HCT116 (cell line): ENCODE results near the gene SLC10A3. TPM values are rescaled to one million over a fixed set of nuclear protein-coding genes. Genes with fewer than 3 reads are reported as not detected.

Experiments used
- ATAC-seq: fragments of 200-7000 bp; cut with Tn5 transposase; 2 replicates; pipeline ENCODE4 v1.9.1; 2020; ENCODE audit warnings: mild to moderate bottlenecking, moderate library complexity
- BruUV-seq: library from RNA; stranded (reverse); fragments of 400-500 nt; replicated peaks from 2 replicates; lab custom pipeline; 2021; lab: Mats Ljungman, UMichigan
- CTCF ChIA-PET: fragments of 300-600 bp; sonication (Branson Sonifier 250); formaldehyde crosslinking; loops from one replicate; lab custom pipeline; 2021; ENCODE audit warnings: antibody characterized with exemption; lab: Charles Lee
- POLR2A ChIA-PET: fragments of 300-600, 350-600 bp; sonication (Branson Sonifier 250); formaldehyde crosslinking; loops from one replicate; lab custom pipeline; 2021; ENCODE audit warnings: antibody characterized with exemption; lab: Charles Lee
- RAD21 ChIA-PET, 2 experiments: fragments of 300-600 bp; sonication (Branson Sonifier 250); formaldehyde crosslinking; loops; one replicate each; lab custom pipeline; 2023; ENCODE audit warnings: low total read pairs in 2 of 2; ENCODE audit not compliant: uncharacterized antibody in 2 of 2, unreplicated experiment in 2 of 2, low non-redundant PET in 1 of 2; lab: Charles Lee
- DNase-seq: peaks from one replicate; pipeline ENCODE4 v3.0.0-alpha.2; 2010; ENCODE audit warnings: low read depth, low spot score
- H2AFZ ChIP-seq: fragments of 200-600 bp; shearing (Covaris generic), sonication (generic); 2 replicates; pipeline ENCODE4 v1.6.1; 2017; ENCODE audit warnings: low read depth, mixed run types, mixed read lengths, antibody characterized with exemption, low read length; ENCODE audit not compliant: poor library complexity, severe bottlenecking
- H3K27ac ChIP-seq: 2 replicates; pipeline ENCODE4 v1.5.1; 2012; ENCODE audit warnings: low read depth, low read length
- H3K27me3 ChIP-seq: fragments of 200-600 bp; sonication (generic); 2 replicates; pipeline ENCODE4 v1.6.1; 2016; ENCODE audit warnings: mixed run types, low read length, mixed read lengths; ENCODE audit not compliant: insufficient read depth
- H3K36me3 ChIP-seq, 2 experiments: fragments of 200-500 bp in 1 of 2; fragments of 200-600 bp in 1 of 2; sonication (Bioruptor generic) in 1 of 2; sonication (generic) in 1 of 2; 2 replicates each; pipeline versions ENCODE4 v1.5.1 to v1.6.1; 2014 to 2016; ENCODE audit warnings: low read length in 2 of 2, inconsistent platforms in 1 of 2, mixed read lengths in 1 of 2, mixed run types in 1 of 2; ENCODE audit not compliant: insufficient read depth in 2 of 2, control insufficient read depth in 1 of 2
- H3K4me1 ChIP-seq, 2 experiments: fragments of 200-600 bp in 1 of 2; sonication (generic) in 1 of 2; 2 replicates each; pipeline versions ENCODE4 v1.5.1 to v1.6.1; 2012 to 2017; ENCODE audit warnings: low read length in 2 of 2, inconsistent platforms in 1 of 2, mild to moderate bottlenecking in 1 of 2, mixed read lengths in 1 of 2, mixed run types in 1 of 2, moderate library complexity in 1 of 2; ENCODE audit not compliant: insufficient read depth in 2 of 2, control insufficient read depth in 1 of 2
- H3K4me2 ChIP-seq: fragments of 200-600 bp; sonication (generic); 2 replicates; pipeline ENCODE4 v1.6.1; 2017; ENCODE audit warnings: mixed run types, low read length, mixed read lengths
- H3K4me3 ChIP-seq, 2 experiments: fragments of 200-600 bp in 1 of 2; sonication (generic) in 1 of 2; replicated peaks in 1 of 2; 2 replicates each; pipeline ENCODE4 v1.5.1; 2011 to 2016; ENCODE audit warnings: low read length in 2 of 2, control low read depth in 1 of 2, low read depth in 1 of 2, mild to moderate bottlenecking in 1 of 2, mixed read lengths in 1 of 2, mixed run types in 1 of 2
- H3K79me2 ChIP-seq: fragments of 200-600 bp; sonication (generic); 2 replicates; pipeline ENCODE4 v1.6.1; 2017; ENCODE audit warnings: mild to moderate bottlenecking, mixed run types, low read length, moderate library complexity, mixed read lengths; ENCODE audit not compliant: insufficient read depth
- H3K9ac ChIP-seq: fragments of 200-600 bp; sonication (generic); 2 replicates; pipeline ENCODE4 v1.6.1; 2016; ENCODE audit warnings: low read length, mixed read lengths
- H3K9me2 ChIP-seq: fragments of 200-600 bp; sonication (generic), shearing (Covaris generic); 2 replicates; pipeline ENCODE4 v1.6.1; 2017; ENCODE audit warnings: mixed run types, mild to moderate bottlenecking, moderate library complexity; ENCODE audit not compliant: insufficient read depth
- H3K9me3 ChIP-seq, 2 experiments: fragments of 200-500 bp in 1 of 2; fragments of 200-600 bp in 1 of 2; sonication (Bioruptor generic) in 1 of 2; sonication (generic) in 1 of 2; 2 replicates each; pipeline ENCODE4 v1.6.1; 2014 to 2017; ENCODE audit warnings: low read length in 2 of 2, mixed read lengths in 2 of 2, inconsistent platforms in 1 of 2, low read depth in 1 of 2, mild to moderate bottlenecking in 1 of 2, mixed run types in 1 of 2, moderate library complexity in 1 of 2; ENCODE audit not compliant: control insufficient read depth in 1 of 2, insufficient read depth in 1 of 2
- H4K20me1 ChIP-seq: fragments of 200-600 bp; sonication (generic), shearing (Covaris generic); 2 replicates; pipeline ENCODE4 v1.6.1; 2017; ENCODE audit warnings: mixed run types, mild to moderate bottlenecking, moderate library complexity; ENCODE audit not compliant: insufficient read depth
- ATF3 ChIP-seq: IDR thresholded peaks from 2 replicates; pipeline ENCODE4 v1.6.1; 2012
- CBX3 ChIP-seq: IDR thresholded peaks from 2 replicates; pipeline ENCODE4 v1.6.1; 2012; ENCODE audit warnings: low read depth
- CEBPB ChIP-seq: IDR thresholded peaks from 2 replicates; pipeline ENCODE4 v1.6.1; 2012; ENCODE audit warnings: low read depth
- EGR1 ChIP-seq: IDR thresholded peaks from 2 replicates; pipeline ENCODE4 v1.6.1; 2012; ENCODE audit warnings: low read depth
- ELF1 ChIP-seq: IDR thresholded peaks from 2 replicates; pipeline ENCODE4 v1.6.1; 2012; ENCODE audit warnings: low read depth, borderline replicate concordance
- EZH2 ChIP-seq: fragments of 200-600 bp; sonication (generic); IDR thresholded peaks from 2 replicates; pipeline ENCODE4 v1.6.1; 2017; ENCODE audit warnings: antibody characterized with exemption, mixed run types
- EZH2phosphoT487 ChIP-seq: fragments of 200-600 bp; IDR thresholded peaks from 2 replicates; pipeline ENCODE4 v1.6.1; 2018; ENCODE audit warnings: antibody characterized with exemption, borderline replicate concordance
- JUND ChIP-seq: IDR thresholded peaks from 2 replicates; pipeline ENCODE4 v1.6.1; 2012
- RAD21 ChIP-seq: IDR thresholded peaks from 2 replicates; pipeline ENCODE4 v1.6.1; 2012; ENCODE audit warnings: low read depth, mild to moderate bottlenecking
- SIN3A ChIP-seq: IDR thresholded peaks from 2 replicates; pipeline ENCODE4 v1.6.1; 2012; ENCODE audit warnings: low read depth
- TCF7L2 ChIP-seq: IDR thresholded peaks from 2 replicates; pipeline ENCODE4 v1.7.0; 2011; ENCODE audit warnings: borderline replicate concordance, inconsistent platforms; ENCODE audit not compliant: insufficient read depth, insufficient read length; ENCODE audit errors: extremely low read depth
- intact Hi-C: fragments of 100-400 bp; cut with micrococcal nuclease; formaldehyde crosslinking; loops from 2 replicates; pipeline ENCODE4 v1.10.0; 2022
- total RNA-seq: library from RNA; stranded (reverse); gene quantifications from one replicate; pipeline ENCODE4 v1.2.1, GENCODE V29; 2021; ENCODE audit not compliant: unreplicated experiment

The SLC10A3 gene
- total RNA-seq, 1 experiment from 2014 or later = 16.2 TPM

GRCh38 chrX:154471839-154472684 is 18.4 kb downstream of the SLC10A3 start:
- DNase-seq (no peak), ATAC-seq (no peak)
- Histone ChIP-seq H3K4me2 (no peak overlapping the region), H3K9ac (no peak overlapping the region), H3K4me1 (no peaks in the 10 kb centered on the region), H3K4me3 (no peak overlapping the region), H3K9me2 (no peaks in the 10 kb centered on the region), H3K79me2 (no peaks in the 10 kb centered on the region), H3K9me3 (no peaks in the 10 kb centered on the region), H3K27me3 (no peaks in the 10 kb centered on the region), H2AFZ (no peak overlapping the region), H4K20me1 (no peaks in the 10 kb centered on the region), H3K36me3 (no peaks in the 10 kb centered on the region; a peak in 1 of 4 replicates), H3K27ac (no peak overlapping the region)
- ChIA-PET POLR2A (no interaction called here), RAD21 (no interaction called here), CTCF (no interaction called here)
- TF ChIP-seq TCF7L2 (no peak), ELF1 (no peak), JUND (no peak), EZH2 (no peak), EGR1 (no peak), CBX3 (no peak)
- no TSS peak for BruUV-seq
- intact Hi-C loops = no loop called here

- Histone ChIP-seq H3K9me2 (no peaks in the 10 kb centered on the region), H3K4me1 (no peaks in the 10 kb centered on the region), H3K4me2 (no peak overlapping the region), H3K27me3 (no peaks in the 10 kb centered on the region), H4K20me1 (no peaks in the 10 kb centered on the region), H3K4me3 (no peak overlapping the region), H3K79me2 (no peaks in the 10 kb centered on the region), H3K9ac (no peak overlapping the region), H3K36me3 (peaks cover 0 to 2% of the 10 kb centered on the region in 2 experiments; a peak in 1 of 4 replicates), H3K9me3 (no peaks in the 10 kb centered on the region), H3K27ac (no peak overlapping the region), H2AFZ (no peak overlapping the region)
- POLR2A ChIA-PET = no interaction called here
- intact Hi-C loops = no loop called here
- CTCF ChIA-PET = no interaction called here
- TF ChIP-seq EGR1 (no peak), EZH2phosphoT487 (no peak), RAD21 (no peak), SIN3A (no peak), ATF3 (no peak), CEBPB (no peak), TCF7L2 (no peak)
- DNase-seq (no peak), ATAC-seq (no peak)
- RAD21 ChIA-PET = no interaction called here
- no TSS peak for BruUV-seq
Measured at GRCh38 chrX:154470914-154471568, 19.4 kb downstream of the SLC10A3 start.
